ENCODE measurements around the gene MEGF8. TPM values are rescaled to one million over a fixed set of nuclear protein-coding genes. Genes with fewer than 3 reads are reported as not detected.

MEGF8 gene
- total and polyA plus RNA-seq, 9 of the 15 experiments (the other 6 are each of a cell fraction or from before 2014, with no cell fraction given): 0.28 to 13.1 (median 3.0) TPM

DNA sequence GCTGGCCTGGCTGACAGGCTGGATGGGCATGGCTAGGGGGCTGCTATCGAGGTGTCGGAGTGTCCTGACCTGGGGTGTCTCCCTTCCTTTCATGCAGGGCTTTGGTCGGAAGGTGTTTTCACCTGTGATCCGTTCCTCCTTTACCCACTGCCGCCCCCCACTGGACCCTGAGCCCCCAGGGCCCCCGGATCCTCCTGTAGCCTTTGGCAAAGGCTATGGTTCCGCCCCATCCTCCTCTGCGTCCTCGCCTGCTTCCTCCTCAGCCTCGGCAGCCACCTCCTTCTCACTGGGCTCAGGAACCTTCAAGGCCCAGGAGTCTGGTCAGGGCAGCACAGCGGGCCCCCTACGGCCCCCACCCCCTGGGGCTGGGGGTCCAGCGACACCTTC lies 35.3 kb upstream of the MEGF8 start:
- Histone ChIP-seq H3K27ac (ENCODE audit: extremely low read depth, low read depth, low read length) (no peak overlapping the region), H3K4me2 (ENCODE audit: insufficient read depth, low read length) (no peak overlapping the region), H4K20me1 (replicated peaks; ENCODE audit: control insufficient read depth, insufficient read depth, low read length) (0 out of 2 replicates have a peak, but pooled peaks cover 3% of the 10 kb centered on the region), H3K9ac (ENCODE audit: insufficient read depth in 1 of 2, low read depth in 2 of 2, low read length in 2 of 2) (no peak overlapping the region), H3K36me3 (ENCODE audit: control insufficient read depth, insufficient read depth, low read length) (peaks cover 84% of the 10 kb centered on the region; the same call in 2 of the 3 replicates), H2AFZ (ENCODE audit: low read depth, low read length) (no peak overlapping the region), H3K4me1 (replicated peaks in 1 of 2; ENCODE audit: control insufficient read depth in 2 of 2, insufficient read depth in 2 of 2, low read length in 2 of 2) (peaks cover 12 to 89% of the 10 kb centered on the region in 2 experiments; a peak in 4 of 5 replicates), H3K9me1 (ENCODE audit: control insufficient read depth, insufficient read depth, low read length) (no peaks in the 10 kb centered on the region), H3K79me2 (ENCODE audit: control insufficient read depth, insufficient read depth, low read length) (peaks cover 18% of the 10 kb centered on the region), H3K9me3 (replicated peaks; ENCODE audit: control insufficient read depth, insufficient read depth, low read depth, low read length) (no peaks in the 10 kb centered on the region), H3K27me3 (ENCODE audit: control insufficient read depth in 2 of 2, insufficient read depth in 2 of 2, low read length in 2 of 2) (no peaks in the 10 kb centered on the region), H3K4me3 (no peak overlapping the region)
- no TSS peak for BruUV-seq (replicated peaks)
- intact Hi-C loops (cut with micrococcal nuclease): no loop called here
- in situ Hi-C loops (cut with MboI): no loop called here
- no peak for ATAC-seq
- FAIRE-seq: no peak
- 86% methylated on average over 9 of the region's 13 CpGs for whole genome bisulfite sequencing (ENCODE audit: insufficient coverage, low coverage, missing lambda C conversion rate)
- POLR2A ChIA-PET: interaction anchor here (1.8 kb wide), 1 partner anchor 12 kb away, joined by 6 read pairs; the partner anchor contains the start of genes PAFAH1B3 and PRR19
- CTCF ChIA-PET (ENCODE audit: low intra/inter-chr PET ratio): no interaction called here
- no peak for DNase-seq (ENCODE audit: extremely low read depth in 1 of 4, low spot score in 3 of 4)
- TF ChIP-seq CBX2 (IDR thresholded peaks at IDR 0.05; ENCODE audit: insufficient read depth, low read length, poor library complexity, severe bottlenecking) (no peak), NCOA2 (IDR thresholded peaks at IDR 0.05; ENCODE audit: partially characterized antibody in 2 of 2) (no peak), ZNF431 (CRISPR knock-in tag; IDR thresholded peaks at IDR 0.05) (no peak), ZBTB8A (IDR thresholded peaks at IDR 0.05; ENCODE audit: partially characterized antibody) (no peak)
- TF ChIP-seq, protein P1, sequence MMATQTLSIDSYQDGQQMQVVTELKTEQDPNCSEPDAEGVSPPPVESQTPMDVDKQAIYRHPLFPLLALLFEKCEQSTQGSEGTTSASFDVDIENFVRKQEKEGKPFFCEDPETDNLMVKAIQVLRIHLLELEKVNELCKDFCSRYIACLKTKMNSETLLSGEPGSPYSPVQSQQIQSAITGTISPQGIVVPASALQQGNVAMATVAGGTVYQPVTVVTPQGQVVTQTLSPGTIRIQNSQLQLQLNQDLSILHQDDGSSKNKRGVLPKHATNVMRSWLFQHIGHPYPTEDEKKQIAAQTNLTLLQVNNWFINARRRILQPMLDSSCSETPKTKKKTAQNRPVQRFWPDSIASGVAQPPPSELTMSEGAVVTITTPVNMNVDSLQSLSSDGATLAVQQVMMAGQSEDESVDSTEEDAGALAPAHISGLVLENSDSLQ (IDR thresholded peaks at IDR 0.05): no peak
- TF ChIP-seq, protein P2, sequence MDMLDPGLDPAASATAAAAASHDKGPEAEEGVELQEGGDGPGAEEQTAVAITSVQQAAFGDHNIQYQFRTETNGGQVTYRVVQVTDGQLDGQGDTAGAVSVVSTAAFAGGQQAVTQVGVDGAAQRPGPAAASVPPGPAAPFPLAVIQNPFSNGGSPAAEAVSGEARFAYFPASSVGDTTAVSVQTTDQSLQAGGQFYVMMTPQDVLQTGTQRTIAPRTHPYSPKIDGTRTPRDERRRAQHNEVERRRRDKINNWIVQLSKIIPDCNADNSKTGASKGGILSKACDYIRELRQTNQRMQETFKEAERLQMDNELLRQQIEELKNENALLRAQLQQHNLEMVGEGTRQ (CRISPR knock-in tag; IDR thresholded peaks at IDR 0.05): no peak
- TF ChIP-seq, protein P3, sequence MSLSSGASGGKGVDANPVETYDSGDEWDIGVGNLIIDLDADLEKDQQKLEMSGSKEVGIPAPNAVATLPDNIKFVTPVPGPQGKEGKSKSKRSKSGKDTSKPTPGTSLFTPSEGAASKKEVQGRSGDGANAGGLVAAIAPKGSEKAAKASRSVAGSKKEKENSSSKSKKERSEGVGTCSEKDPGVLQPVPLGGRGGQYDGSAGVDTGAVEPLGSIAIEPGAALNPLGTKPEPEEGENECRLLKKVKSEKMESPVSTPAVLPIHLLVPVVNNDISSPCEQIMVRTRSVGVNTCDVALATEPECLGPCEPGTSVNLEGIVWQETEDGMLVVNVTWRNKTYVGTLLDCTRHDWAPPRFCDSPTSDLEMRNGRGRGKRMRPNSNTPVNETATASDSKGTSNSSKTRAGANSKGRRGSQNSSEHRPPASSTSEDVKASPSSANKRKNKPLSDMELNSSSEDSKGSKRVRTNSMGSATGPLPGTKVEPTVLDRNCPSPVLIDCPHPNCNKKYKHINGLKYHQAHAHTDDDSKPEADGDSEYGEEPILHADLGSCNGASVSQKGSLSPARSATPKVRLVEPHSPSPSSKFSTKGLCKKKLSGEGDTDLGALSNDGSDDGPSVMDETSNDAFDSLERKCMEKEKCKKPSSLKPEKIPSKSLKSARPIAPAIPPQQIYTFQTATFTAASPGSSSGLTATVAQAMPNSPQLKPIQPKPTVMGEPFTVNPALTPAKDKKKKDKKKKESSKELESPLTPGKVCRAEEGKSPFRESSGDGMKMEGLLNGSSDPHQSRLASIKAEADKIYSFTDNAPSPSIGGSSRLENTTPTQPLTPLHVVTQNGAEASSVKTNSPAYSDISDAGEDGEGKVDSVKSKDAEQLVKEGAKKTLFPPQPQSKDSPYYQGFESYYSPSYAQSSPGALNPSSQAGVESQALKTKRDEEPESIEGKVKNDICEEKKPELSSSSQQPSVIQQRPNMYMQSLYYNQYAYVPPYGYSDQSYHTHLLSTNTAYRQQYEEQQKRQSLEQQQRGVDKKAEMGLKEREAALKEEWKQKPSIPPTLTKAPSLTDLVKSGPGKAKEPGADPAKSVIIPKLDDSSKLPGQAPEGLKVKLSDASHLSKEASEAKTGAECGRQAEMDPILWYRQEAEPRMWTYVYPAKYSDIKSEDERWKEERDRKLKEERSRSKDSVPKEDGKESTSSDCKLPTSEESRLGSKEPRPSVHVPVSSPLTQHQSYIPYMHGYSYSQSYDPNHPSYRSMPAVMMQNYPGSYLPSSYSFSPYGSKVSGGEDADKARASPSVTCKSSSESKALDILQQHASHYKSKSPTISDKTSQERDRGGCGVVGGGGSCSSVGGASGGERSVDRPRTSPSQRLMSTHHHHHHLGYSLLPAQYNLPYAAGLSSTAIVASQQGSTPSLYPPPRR (CRISPR knock-in tag; IDR thresholded peaks at IDR 0.05; ENCODE audit: borderline replicate concordance): no peak
- TF ChIP-seq, protein P4, sequence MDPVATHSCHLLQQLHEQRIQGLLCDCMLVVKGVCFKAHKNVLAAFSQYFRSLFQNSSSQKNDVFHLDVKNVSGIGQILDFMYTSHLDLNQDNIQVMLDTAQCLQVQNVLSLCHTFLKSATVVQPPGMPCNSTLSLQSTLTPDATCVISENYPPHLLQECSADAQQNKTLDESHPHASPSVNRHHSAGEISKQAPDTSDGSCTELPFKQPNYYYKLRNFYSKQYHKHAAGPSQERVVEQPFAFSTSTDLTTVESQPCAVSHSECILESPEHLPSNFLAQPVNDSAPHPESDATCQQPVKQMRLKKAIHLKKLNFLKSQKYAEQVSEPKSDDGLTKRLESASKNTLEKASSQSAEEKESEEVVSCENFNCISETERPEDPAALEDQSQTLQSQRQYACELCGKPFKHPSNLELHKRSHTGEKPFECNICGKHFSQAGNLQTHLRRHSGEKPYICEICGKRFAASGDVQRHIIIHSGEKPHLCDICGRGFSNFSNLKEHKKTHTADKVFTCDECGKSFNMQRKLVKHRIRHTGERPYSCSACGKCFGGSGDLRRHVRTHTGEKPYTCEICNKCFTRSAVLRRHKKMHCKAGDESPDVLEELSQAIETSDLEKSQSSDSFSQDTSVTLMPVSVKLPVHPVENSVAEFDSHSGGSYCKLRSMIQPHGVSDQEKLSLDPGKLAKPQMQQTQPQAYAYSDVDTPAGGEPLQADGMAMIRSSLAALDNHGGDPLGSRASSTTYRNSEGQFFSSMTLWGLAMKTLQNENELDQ (CRISPR knock-in tag; IDR thresholded peaks at IDR 0.05; ENCODE audit: borderline replicate concordance): no peak

Data from K562 (cell line).